SK-N-SH (cell line): Measurements from ENCODE around the gene MRPS27. TPM values are rescaled to one million over a fixed set of nuclear protein-coding genes. Genes with fewer than 3 reads are reported as not detected.
A peak's percentile ranks its signal among the peaks of the same experiment; 100 is the strongest.

ENCODE experiments used
- CTCF ChIA-PET: fragments of 300-600, 350-600 bp; formaldehyde crosslinking; extraction: SDS; loops from one replicate; lab custom pipeline; 2021; lab: Yijun Ruan, JAX
- POLR2A ChIA-PET: fragments of 350-600 bp; sonication (Branson Sonifier 250); formaldehyde crosslinking; extraction: SDS; loops from one replicate; lab custom pipeline; 2020; ENCODE audit warnings: antibody characterized with exemption, inconsistent platforms; lab: Yijun Ruan, JAX
- DNase-seq: peaks from one replicate; pipeline ENCODE4 v3.0.0; 2012
- H2AFZ ChIP-seq: fragments of 200-600 bp; sonication (generic); 2 replicates; pipeline ENCODE4 v1.8.1; 2016; ENCODE audit warnings: antibody characterized with exemption, mild to moderate bottlenecking, low read depth
- H3F3A ChIP-seq: fragments of 200-600 bp; sonication (generic); replicated peaks from 2 replicates; pipeline ENCODE3; 2016; ENCODE audit warnings: antibody characterized with exemption, mild to moderate bottlenecking; ENCODE audit not compliant: insufficient read depth
- H3K27ac ChIP-seq, 2 experiments: fragments of 200-500 bp in 1 of 2; fragments of 200-600 bp in 1 of 2; sonication (Bioruptor generic) in 1 of 2; sonication (generic), shearing (Covaris generic) in 1 of 2; 2 replicates each; pipeline versions ENCODE4 v1.5.1 to v1.6.1; 2014 to 2016; ENCODE audit warnings: low read depth in 2 of 2, inconsistent platforms in 1 of 2, low read length in 1 of 2, mild to moderate bottlenecking in 1 of 2, mixed read lengths in 1 of 2
- H3K27me3 ChIP-seq: fragments of 200-600 bp; sonication (generic), shearing (Covaris generic); 2 replicates; pipeline ENCODE4 v1.6.1; 2016; ENCODE audit warnings: mixed run types; ENCODE audit not compliant: insufficient read depth
- H3K36me3 ChIP-seq, 2 experiments: fragments of 200-500 bp in 1 of 2; fragments of 200-600 bp in 1 of 2; sonication (Bioruptor generic) in 1 of 2; sonication (generic) in 1 of 2; replicated peaks in 1 of 2; 2 replicates each; pipeline versions ENCODE3 to v1.5.1; 2014 to 2016; ENCODE audit warnings: low read length in 1 of 2, mild to moderate bottlenecking in 1 of 2; ENCODE audit not compliant: insufficient read depth in 2 of 2, control insufficient read depth in 1 of 2
- H3K4me1 ChIP-seq, 2 experiments: fragments of 200-500 bp in 1 of 2; fragments of 200-600 bp in 1 of 2; sonication (Bioruptor generic) in 1 of 2; sonication (generic), shearing (Covaris generic) in 1 of 2; 2 replicates each; pipeline versions ENCODE4 v1.5.1 to v1.6.1; 2014 to 2016; ENCODE audit warnings: low read depth in 1 of 2, low read length in 1 of 2, mixed run types in 1 of 2; ENCODE audit not compliant: insufficient read depth in 2 of 2, control insufficient read depth in 1 of 2
- H3K4me2 ChIP-seq: fragments of 200-600 bp; sonication (generic), shearing (Covaris generic); 2 replicates; pipeline ENCODE4 v1.6.1; 2017; ENCODE audit warnings: mixed run types
- H3K4me3 ChIP-seq, 2 experiments: fragments of 200-500 bp in 1 of 2; fragments of 200-600 bp in 1 of 2; sonication (Bioruptor generic) in 1 of 2; sonication (generic), shearing (Covaris generic) in 1 of 2; 2 replicates each; pipeline versions ENCODE4 v1.5.1 to v1.8.1; 2014 to 2016; ENCODE audit warnings: low read depth in 2 of 2, inconsistent platforms in 1 of 2, low read length in 1 of 2, mild to moderate bottlenecking in 1 of 2, mixed read lengths in 1 of 2, moderate library complexity in 1 of 2
- H3K79me2 ChIP-seq: fragments of 200-600 bp; sonication (generic); 2 replicates; pipeline ENCODE4 v1.8.1; 2017; ENCODE audit warnings: mild to moderate bottlenecking; ENCODE audit not compliant: insufficient read depth
- H3K9ac ChIP-seq: fragments of 200-600 bp; sonication (generic); 2 replicates; pipeline ENCODE4 v1.6.1; 2017; ENCODE audit warnings: mixed run types
- H3K9me2 ChIP-seq: fragments of 200-600 bp; sonication (generic); 2 replicates; pipeline ENCODE4 v1.6.1; 2017; ENCODE audit warnings: mixed run types
- H3K9me3 ChIP-seq: fragments of 200-600 bp; sonication (generic); 2 replicates; pipeline ENCODE4 v1.6.1; 2017; ENCODE audit warnings: mixed run types, mild to moderate bottlenecking, moderate library complexity
- H4K20me1 ChIP-seq: fragments of 200-600 bp; sonication (generic); 2 replicates; pipeline ENCODE4 v1.6.1; 2017; ENCODE audit warnings: mild to moderate bottlenecking, mixed run types; ENCODE audit not compliant: insufficient read depth
- EP300 ChIP-seq, 2 experiments: IDR thresholded peaks; 2 replicates each; pipeline versions ENCODE4 v1.4.0 to v1.6.1; 2012; ENCODE audit warnings: borderline replicate concordance in 1 of 2, low read depth in 1 of 2, low read length in 1 of 2
- FOSL2 ChIP-seq: IDR thresholded peaks from 2 replicates; pipeline ENCODE4 v1.4.0; 2012; ENCODE audit warnings: low read depth, mild to moderate bottlenecking, moderate library complexity, borderline replicate concordance
- FOXM1 ChIP-seq: IDR thresholded peaks from 2 replicates; pipeline ENCODE4 v1.4.0; 2012; ENCODE audit warnings: low read depth, mild to moderate bottlenecking
- GABPA ChIP-seq: IDR thresholded peaks from 2 replicates; pipeline ENCODE4 v1.4.0; 2012; ENCODE audit warnings: low read depth, mild to moderate bottlenecking
- MEF2A ChIP-seq: IDR thresholded peaks from 2 replicates; pipeline ENCODE4 v1.4.0; 2012; ENCODE audit warnings: low read depth, borderline replicate concordance
- MXI1 ChIP-seq: IDR thresholded peaks from 2 replicates; pipeline ENCODE4 v1.6.1; 2012; ENCODE audit warnings: mild to moderate bottlenecking, low read depth, low read length, improper control_type of control experiment
- NFIC ChIP-seq: IDR thresholded peaks from 2 replicates; pipeline ENCODE4 v1.4.0; 2012; ENCODE audit warnings: borderline replicate concordance
- PBX3 ChIP-seq: IDR thresholded peaks from 2 replicates; pipeline ENCODE4; 2012
- RAD21 ChIP-seq: IDR thresholded peaks from 2 replicates; pipeline ENCODE4 v1.6.1; 2012; ENCODE audit warnings: mild to moderate bottlenecking, low read length
- REST ChIP-seq: IDR thresholded peaks from 2 replicates; pipeline ENCODE4 v1.6.1; 2012; ENCODE audit warnings: mild to moderate bottlenecking, low read depth, low read length, moderate library complexity
- RFX5 ChIP-seq: IDR thresholded peaks from 2 replicates; pipeline ENCODE4 v1.6.1; 2012; ENCODE audit warnings: mild to moderate bottlenecking, improper control_type of control experiment, low read length
- RXRA ChIP-seq: IDR thresholded peaks from 2 replicates; pipeline ENCODE4 v1.4.0; 2012; ENCODE audit warnings: low read depth, mild to moderate bottlenecking, borderline replicate concordance
- TAF1 ChIP-seq: IDR thresholded peaks from 2 replicates; pipeline ENCODE4 v1.6.1; 2012; ENCODE audit warnings: low read depth, mild to moderate bottlenecking, low read length, moderate library complexity, borderline replicate concordance
- TCF12 ChIP-seq: IDR thresholded peaks from 2 replicates; pipeline ENCODE4 v1.4.0; 2012
- TEAD4 ChIP-seq: IDR thresholded peaks from 2 replicates; pipeline ENCODE4 v1.4.0; 2012; ENCODE audit warnings: mild to moderate bottlenecking, borderline replicate concordance; ENCODE audit not compliant: insufficient read depth
- USF2 ChIP-seq: fragments of 150-350 bp; IDR thresholded peaks from 2 replicates; pipeline ENCODE4 v1.6.1; 2017; ENCODE audit warnings: antibody characterized with exemption, low read length, low read depth, borderline replicate concordance
- ZBTB33 ChIP-seq: IDR thresholded peaks from 2 replicates; pipeline ENCODE4 v1.4.0; 2012; ENCODE audit warnings: low read depth, borderline replicate concordance
- WGBS: methylation state at CpG from one replicate; pipeline ENCODE4 v1.1.6; 2017; ENCODE audit warnings: low lambda C conversion rate; 5-methylcytosine and 5-hydroxymethylcytosine counted together
- polyA plus RNA-seq, 3 experiments: library from polyadenylated mRNA; depleted of rRNA; stranded (reverse); fragments of >200 nt; gene quantifications; 2 replicates each; pipeline ENCODE4 v1.2.3, GENCODE V29; 2012
- TF ChIP-seq, protein P1 (sequence below): fragments of 200-600 bp; sonication (generic); IDR thresholded peaks from 2 replicates; pipeline ENCODE4 v1.6.1; 2017; ENCODE audit warnings: antibody characterized with exemption, mild to moderate bottlenecking, moderate library complexity
- TF ChIP-seq, protein P2 (sequence below): IDR thresholded peaks from 2 replicates; pipeline ENCODE4 v1.4.0; 2012; ENCODE audit warnings: low read depth, borderline replicate concordance

MRPS27 gene
- polyA plus RNA-seq, 1 of the 3 experiments (the other 2 are of a cell fraction), result 37.5 TPM

DNA sequence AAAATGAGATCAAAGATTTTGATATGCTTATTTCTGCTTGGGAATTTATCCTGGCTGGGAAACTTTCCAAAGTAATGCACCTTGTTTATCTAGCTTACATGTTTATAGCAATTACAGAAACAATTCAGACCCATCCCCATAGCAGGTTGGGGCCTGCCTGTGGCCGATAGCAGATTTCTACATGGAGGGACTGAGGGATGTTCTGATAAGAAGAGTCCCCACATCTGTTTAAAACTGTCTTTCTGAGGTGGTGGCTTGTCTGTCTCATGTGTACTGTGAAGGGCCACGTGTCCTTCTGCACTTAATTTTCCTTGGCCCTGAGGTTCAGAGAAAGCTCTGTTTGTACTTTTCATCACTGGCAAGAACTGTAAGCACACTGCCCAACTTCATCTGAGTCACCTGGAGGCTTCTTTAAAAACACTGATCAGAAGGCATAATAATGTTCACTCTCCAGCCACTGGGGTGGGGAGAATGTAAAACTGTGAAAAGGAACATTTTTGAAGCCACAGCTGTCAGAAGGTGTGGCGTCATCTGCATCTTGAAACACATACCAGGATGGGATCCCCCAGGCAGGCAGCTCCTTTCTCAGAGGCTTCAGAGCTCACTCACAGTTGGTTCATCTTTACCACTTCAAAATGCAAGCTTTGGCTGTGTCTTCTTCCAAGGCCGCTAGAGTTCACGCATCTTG lies 132.5 kb downstream of the MRPS27 start:
- no peak overlapping the region for H3K9ac ChIP-seq
- CTCF ChIA-PET, result no interaction called here

More for the DNA sequence above, 132.5 kb downstream of the MRPS27 start:
- no peaks in the 10 kb centered on the region for H3K27me3 ChIP-seq
- no peaks in the 10 kb centered on the region for H3K9me2 ChIP-seq
- 93% methylated on average over 5 of the region's 5 CpGs for WGBS
- H3F3A ChIP-seq, result peaks cover 49% of the 10 kb centered on the region
- peaks cover 98% of the 10 kb centered on the region in 2 experiments for H3K36me3 ChIP-seq
- peaks cover 99% of the 10 kb centered on the region for H3K79me2 ChIP-seq
- POLR2A ChIA-PET, result no interaction called here
- H2AFZ ChIP-seq, result no peak overlapping the region
- H3K4me2 ChIP-seq, result no peak overlapping the region
- H3K4me1 ChIP-seq, result peaks cover 7 to 42% of the 10 kb centered on the region in 2 experiments; a peak in 3 of 4 replicates
- H3K27ac ChIP-seq, result peak overlapping the region; percentile 23 to 68; a peak in 3 of 4 replicates
- no peak overlapping the region for H3K4me3 ChIP-seq
- TF ChIP-seq PBX3 (no peak), TEAD4 (no peak), NFIC (no peak), USF2 (no peak), FOXM1 (no peak), EP300 (IDR thresholded peaks at IDR 0.05; ENCODE audit: borderline replicate concordance in 1 of 2, low read depth in 1 of 2, low read length in 1 of 2) (no peak), FOSL2 (no peak), RFX5 (no peak), ZBTB33 (no peak), RAD21 (no peak), TCF12 (no peak), GABPA (no peak), REST (no peak), RXRA (no peak), TAF1 (no peak), MEF2A (no peak), MXI1 (no peak)
- TF ChIP-seq, protein P1, sequence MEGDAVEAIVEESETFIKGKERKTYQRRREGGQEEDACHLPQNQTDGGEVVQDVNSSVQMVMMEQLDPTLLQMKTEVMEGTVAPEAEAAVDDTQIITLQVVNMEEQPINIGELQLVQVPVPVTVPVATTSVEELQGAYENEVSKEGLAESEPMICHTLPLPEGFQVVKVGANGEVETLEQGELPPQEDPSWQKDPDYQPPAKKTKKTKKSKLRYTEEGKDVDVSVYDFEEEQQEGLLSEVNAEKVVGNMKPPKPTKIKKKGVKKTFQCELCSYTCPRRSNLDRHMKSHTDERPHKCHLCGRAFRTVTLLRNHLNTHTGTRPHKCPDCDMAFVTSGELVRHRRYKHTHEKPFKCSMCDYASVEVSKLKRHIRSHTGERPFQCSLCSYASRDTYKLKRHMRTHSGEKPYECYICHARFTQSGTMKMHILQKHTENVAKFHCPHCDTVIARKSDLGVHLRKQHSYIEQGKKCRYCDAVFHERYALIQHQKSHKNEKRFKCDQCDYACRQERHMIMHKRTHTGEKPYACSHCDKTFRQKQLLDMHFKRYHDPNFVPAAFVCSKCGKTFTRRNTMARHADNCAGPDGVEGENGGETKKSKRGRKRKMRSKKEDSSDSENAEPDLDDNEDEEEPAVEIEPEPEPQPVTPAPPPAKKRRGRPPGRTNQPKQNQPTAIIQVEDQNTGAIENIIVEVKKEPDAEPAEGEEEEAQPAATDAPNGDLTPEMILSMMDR, result no peak
- TF ChIP-seq, protein P2, sequence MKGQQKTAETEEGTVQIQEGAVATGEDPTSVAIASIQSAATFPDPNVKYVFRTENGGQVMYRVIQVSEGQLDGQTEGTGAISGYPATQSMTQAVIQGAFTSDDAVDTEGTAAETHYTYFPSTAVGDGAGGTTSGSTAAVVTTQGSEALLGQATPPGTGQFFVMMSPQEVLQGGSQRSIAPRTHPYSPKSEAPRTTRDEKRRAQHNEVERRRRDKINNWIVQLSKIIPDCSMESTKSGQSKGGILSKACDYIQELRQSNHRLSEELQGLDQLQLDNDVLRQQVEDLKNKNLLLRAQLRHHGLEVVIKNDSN, result no peak
- no peaks in the 10 kb centered on the region for H3K9me3 ChIP-seq
- DNase-seq, result no peak
- peaks cover 98% of the 10 kb centered on the region for H4K20me1 ChIP-seq
